ENCODE results near the gene HCRTR1.

The HCRTR1 gene

DNA sequence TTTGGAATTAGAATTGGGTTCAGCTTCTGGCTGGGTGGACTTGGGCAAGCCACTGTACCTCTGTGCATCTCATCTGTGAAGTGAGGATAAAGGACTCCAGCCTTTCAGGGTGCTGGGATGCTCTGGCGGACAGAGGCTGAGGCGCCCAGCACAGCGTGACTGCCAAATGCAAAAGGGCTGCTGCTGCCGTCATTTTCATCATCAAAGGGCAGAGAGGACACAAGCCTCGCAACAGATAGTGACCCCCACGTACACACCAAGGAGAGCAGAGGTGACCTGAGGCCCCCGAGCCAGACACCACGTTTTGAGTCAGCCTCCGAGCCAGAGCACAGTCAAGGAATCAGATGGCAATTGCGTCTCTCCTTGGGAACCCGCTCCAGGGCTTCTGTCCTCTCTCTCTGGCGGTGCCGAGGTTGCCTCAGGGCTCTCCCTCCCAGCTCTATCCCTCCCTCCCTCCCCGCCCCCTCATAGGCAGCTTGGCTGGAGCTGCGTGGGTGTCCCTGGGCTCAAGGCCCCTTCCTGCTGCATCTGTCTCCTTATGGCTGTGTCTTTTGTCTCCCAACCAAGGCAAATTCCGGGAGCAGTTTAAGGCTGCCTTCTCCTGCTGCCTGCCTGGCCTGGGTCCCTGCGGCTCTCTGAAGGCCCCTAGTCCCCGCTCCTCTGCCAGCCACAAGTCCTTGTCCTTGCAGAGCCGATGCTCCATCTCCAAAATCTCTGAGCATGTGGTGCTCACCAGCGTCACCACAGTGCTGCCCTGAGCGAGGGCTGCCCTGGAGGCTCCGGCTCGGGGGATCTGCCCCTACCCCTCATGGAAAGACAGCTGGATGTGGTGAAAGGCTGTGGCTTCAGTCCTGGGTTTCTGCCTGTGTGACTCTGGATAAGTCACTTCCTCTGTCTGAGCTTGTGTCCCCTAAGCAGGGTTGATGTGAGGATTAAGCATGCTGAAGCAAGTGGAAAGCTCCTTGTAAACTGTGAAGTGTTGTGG lies 9.0 kb downstream of the HCRTR1 start:
- peak; percentile 68 for DNase-seq (ENCODE audit: low read depth)

DNA sequence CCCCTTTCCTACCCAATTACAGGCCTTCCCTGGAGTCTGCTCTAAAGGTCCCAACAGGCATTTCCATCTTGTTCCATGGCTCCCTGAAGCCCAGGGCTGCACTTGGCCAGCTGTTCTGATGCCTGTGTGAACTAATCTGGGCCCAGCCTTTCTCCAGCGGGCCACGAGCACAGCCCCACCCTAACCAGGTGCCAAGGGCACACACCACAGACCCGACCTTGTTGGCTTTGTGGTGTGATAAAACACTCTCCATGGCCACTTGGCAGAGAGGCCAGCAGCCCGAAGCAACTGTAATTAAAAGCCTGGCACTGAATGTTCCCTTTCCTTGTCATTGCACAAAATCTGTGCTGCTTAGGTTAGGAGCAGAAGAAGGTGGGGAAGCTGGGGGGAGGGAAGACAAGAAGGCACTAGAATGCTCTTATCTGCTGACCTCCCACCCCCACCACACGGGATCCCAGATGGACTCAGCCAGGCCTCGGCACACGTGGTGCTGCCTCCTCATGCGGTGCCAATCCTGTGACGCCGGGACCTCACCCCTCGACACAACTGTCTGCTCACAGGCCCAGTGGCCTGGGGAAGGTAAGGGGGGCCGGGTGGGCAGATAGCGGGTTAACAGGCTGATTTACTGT lies 9.9 kb downstream of the HCRTR1 start:
- no peak for DNase-seq (ENCODE audit: low read depth)

GRCh38 chr1:31627930-31628559 lies 10.6 kb downstream of the HCRTR1 start:
- no peak for DNase-seq (ENCODE audit: low read depth)

DNA sequence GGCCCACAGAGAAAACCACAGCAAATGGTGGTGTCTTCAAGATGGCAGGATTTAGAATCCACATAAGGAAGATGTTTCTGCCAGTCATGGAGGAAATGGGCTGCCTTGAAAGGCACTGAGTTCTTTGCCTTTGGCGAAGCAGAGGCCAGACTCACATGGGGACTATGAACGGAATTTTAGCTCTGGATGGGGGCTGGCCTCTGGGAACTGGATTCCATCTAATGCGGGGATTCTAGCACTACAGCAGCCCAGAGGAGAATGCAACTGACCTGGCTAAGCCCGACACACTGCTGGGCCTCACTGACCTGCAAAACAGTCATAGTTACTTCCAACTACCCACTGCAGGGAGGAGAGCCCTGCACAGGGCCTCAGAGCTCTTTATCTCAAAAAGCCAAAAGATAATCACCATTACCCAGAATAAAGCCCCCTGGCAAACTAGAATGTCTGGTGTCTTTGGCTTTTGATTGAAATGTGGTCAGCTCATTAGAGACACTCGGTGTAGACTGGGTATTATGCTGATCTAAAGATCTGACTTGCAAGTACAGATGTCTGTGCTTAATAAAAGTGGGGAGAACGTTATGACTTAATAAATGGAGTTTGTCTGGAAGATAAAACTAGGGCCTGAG lies 11.6 kb downstream of the HCRTR1 start:
- DNase-seq (ENCODE audit: low read depth) = peak; percentile 58

GRCh38 chr1:31632649-31633048 lies 15.2 kb downstream of the HCRTR1 start:
- no peak for DNase-seq (ENCODE audit: low read depth)

- peak; percentile 36 for DNase-seq (ENCODE audit: low read depth)
Observed at GRCh38 chr1:31633117-31633516, 15.6 kb downstream of the HCRTR1 start.

- DNase-seq (ENCODE audit: low read depth) = no peak
Observed at GRCh38 chr1:31637915-31638673, 20.6 kb downstream of the HCRTR1 start.

DNA sequence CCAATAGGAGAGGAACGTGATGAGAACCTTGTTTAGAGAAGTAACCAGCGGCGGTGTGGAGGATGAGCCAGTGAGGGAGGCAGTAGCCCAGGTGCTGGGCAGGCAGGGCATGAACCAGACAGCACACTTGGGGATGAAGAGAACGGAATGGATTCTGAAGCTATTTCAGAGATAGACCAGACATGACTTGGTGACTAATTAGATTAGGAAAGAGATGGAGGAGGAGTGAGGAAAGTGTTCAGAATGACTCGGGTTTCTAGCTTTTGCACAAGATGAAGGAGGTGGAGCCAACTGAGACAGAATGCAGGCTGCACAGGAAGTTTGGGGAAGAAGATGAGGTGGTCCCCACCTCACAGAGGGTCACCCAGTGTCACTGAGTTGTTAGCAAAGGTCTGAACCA lies 22.1 kb downstream of the HCRTR1 start:
- peak; percentile 79 for DNase-seq (ENCODE audit: low read depth)

DNA sequence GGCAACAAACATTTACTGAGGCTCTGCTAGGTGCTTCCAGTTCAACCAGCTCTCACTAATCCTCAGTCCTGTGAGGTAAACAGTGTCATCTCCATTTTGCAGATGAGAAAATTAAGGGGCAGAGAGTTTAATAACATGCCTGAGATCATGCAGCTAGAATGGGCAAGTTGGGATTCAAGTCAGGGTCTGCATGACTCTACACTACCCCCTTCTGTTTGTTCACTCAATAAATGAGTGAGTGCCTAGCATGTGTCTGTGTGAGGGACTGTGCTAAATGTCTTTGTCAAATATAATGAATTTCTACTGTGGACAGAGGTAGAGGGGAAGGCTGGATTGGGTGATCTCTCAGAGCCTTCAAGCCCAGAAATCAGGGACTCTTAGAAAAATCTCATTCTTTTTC lies 22.7 kb downstream of the HCRTR1 start:
- no peak for DNase-seq (ENCODE audit: low read depth)

- no peak for DNase-seq (ENCODE audit: low read depth)
Observed at GRCh38 chr1:31640964-31641363, 23.5 kb downstream of the HCRTR1 start.

GRCh38 chr1:31642366-31642765 lies 24.9 kb downstream of the HCRTR1 start:
- DNase-seq (ENCODE audit: low read depth) = no peak

DNA sequence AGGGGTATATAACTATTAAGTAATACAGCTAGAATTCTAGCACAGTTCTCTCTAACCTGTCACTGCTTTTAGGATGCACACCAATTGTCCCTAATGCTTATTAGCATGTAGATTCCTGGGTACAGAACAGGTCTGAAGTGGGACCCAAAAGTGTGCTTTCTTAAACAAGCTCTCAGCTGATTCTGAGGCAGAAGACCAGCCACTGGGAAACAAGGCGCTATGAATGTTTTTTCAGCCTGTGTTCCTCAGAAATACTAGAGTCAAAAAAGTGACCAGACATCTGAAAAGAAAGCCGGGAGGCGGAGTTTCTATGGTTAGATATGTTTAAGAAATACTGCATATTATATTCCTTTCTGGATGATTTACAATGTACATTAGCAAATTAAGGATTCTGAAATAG lies 25.4 kb downstream of the HCRTR1 start:
- DNase-seq (ENCODE audit: low read depth) = no peak

DNA sequence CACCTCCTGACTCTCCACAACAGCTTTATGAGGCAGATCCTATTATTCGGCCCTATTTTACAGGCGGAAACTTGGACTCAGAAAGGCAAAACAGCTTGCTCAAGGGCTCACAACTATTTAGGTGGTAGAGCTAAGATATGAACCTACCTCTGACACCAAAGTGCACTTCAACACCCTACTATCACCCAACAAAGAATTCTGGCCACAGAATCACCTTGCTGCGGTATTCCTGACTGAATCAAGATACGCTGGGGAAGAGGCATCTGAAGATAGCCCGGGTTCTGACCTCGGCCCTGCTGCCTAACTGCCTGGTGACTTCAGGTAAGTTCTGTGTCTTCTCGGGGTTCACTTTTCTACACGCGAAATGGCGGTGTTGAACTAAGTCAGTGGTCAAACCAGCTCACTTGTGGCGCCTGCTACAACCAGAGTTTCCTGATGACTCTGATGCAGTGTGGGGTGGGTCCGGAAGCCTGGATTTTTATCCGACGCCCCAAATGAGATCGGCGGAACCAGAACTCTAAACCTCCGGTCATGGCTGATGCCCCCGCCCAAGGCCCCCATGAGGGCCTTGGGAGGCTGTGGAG lies 26.6 kb downstream of the HCRTR1 start:
- DNase-seq (ENCODE audit: low read depth) = no peak

GRCh38 chr1:31644560-31645273 lies 27.2 kb downstream of the HCRTR1 start, which contains the start of gene PEF1:
Gene PEF1 (minus strand): TSS chr1:31644876. CDS start chr1:31644864, 12 bp downstream.
- peak; percentile 98 for DNase-seq (ENCODE audit: low read depth)

DNA sequence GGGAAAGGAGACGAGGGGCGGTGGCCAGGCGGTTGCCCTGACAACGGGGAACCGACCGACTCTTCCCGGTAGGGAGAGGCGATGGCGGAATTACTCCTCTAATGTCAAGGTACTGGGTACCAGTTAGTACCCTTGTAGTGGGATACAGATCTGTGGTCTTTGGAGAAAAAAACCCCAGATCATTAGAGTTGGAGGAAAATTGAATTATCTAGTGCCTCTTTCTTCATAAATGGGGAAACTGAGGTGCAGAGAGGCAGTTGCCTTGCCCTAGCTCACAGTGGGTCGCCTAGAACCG lies 27.7 kb downstream of the HCRTR1 start:
- no peak for DNase-seq (ENCODE audit: low read depth)

- no peak for DNase-seq (ENCODE audit: low read depth)
Observed at GRCh38 chr1:31646259-31646960, 28.9 kb downstream of the HCRTR1 start.

GRCh38 chr1:31647106-31647505 lies 29.6 kb downstream of the HCRTR1 start:
- peak; percentile 96 for DNase-seq (ENCODE audit: low read depth)

GRCh38 chr1:31648190-31648589 lies 30.7 kb downstream of the HCRTR1 start:
- DNase-seq (ENCODE audit: low read depth) = no peak

DNA sequence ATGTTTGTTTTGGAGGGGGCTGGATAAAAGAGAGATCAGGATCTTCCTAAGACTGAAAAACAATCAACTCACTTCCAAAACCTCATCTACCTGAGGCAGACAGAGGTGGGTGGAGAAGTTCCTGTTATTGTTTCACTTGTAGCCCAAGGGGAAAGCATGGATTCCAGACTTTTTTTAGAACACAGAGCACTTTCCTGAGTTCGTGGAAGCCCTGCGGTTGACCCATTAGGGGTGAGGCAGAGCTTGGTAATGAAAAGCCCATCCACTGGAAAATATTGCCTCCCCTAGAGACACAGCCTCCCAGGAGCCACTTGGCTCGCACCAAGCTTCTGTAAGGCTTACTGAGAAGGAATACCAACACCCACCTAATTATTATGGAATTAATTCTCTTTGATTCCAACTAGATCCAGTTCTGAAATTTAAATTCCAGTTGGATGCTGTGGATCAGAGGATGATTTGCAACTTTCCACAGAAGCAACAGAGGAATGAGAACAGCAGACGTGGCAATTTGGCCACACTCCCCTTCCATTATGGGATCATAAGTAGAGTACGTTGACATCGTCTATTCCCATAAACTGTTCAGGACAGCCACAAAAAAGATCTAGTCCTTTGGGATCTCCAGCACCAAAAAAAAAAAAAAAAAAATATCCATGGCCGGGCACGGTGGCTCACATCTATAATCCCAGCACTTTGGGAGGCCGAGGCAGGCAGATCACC lies 31.3 kb downstream of the HCRTR1 start:
- DNase-seq (ENCODE audit: low read depth) = peak; percentile 57
